Measurements from ENCODE around the gene MRPL24. TPM values are rescaled to one million over a fixed set of nuclear protein-coding genes. Genes with fewer than 3 reads are reported as not detected.

The MRPL24 gene
- total RNA-seq, 1 donor from 2014 or later: 17.0 TPM

DNA sequence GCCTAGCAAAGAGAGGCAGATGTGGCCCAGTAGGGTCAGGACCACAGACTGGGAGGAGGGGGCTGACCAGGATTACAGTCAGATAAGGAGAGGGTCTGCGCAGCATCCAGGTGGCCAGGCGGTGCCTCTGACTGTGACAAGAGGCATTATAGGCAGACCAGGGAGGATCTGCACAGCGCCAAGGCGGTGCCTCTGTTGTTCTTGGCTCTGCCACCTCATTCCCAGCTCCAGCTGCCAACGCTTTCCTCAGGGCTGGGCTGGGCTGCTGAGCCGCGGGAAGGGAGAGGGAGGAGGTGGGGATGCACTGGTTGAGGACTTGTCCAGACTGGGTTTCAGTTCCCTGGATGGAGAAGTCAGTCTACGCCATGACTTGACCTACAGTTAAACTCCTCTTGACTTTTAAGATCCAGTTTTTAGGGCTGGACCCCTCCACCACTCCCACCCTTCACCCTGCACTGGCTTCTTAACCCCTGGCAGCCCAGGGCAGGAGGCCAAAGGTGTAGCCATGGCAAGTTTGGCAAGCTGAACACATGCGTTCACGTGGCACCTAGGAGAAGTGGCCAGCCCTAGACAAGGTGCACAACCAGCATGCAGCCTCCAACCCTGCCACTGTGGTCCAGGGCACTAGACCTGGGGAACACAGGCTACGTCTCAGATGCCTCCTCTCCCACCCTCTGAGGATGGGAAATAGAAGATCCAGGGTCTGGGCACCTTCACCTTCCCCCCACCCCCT, 31.0 kb downstream of the MRPL24 start:
- no peaks in the 10 kb centered on the region for H3K36me3 ChIP-seq
- TF ChIP-seq, protein P1, sequence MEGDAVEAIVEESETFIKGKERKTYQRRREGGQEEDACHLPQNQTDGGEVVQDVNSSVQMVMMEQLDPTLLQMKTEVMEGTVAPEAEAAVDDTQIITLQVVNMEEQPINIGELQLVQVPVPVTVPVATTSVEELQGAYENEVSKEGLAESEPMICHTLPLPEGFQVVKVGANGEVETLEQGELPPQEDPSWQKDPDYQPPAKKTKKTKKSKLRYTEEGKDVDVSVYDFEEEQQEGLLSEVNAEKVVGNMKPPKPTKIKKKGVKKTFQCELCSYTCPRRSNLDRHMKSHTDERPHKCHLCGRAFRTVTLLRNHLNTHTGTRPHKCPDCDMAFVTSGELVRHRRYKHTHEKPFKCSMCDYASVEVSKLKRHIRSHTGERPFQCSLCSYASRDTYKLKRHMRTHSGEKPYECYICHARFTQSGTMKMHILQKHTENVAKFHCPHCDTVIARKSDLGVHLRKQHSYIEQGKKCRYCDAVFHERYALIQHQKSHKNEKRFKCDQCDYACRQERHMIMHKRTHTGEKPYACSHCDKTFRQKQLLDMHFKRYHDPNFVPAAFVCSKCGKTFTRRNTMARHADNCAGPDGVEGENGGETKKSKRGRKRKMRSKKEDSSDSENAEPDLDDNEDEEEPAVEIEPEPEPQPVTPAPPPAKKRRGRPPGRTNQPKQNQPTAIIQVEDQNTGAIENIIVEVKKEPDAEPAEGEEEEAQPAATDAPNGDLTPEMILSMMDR (IDR thresholded peaks at IDR 0.05): no peak
- no peaks in the 10 kb centered on the region for H3K27me3 ChIP-seq
- peak overlapping the region; percentile 53 to 76 for H3K27ac ChIP-seq
- H3K4me1 ChIP-seq: peaks cover 5 to 32% of the 10 kb centered on the region in 2 donors
- intact Hi-C loops (cut with DNase I): loop anchor here (5.0 kb wide), 1 partner anchor 57 kb away; the partner anchor contains the start of gene PRCC
- DNase-seq (ENCODE audit: low spot score in 2 of 2): peak; percentile 23 to 85
- no peaks in the 10 kb centered on the region for H3K9me3 ChIP-seq
- no peak overlapping the region for H3K4me3 ChIP-seq

GRCh38 chr1:156709031-156709430, 31.9 kb downstream of the MRPL24 start:
- H3K36me3 ChIP-seq: no peaks in the 10 kb centered on the region
- no peak overlapping the region for H3K4me3 ChIP-seq
- H3K27ac ChIP-seq: peak overlapping the region; percentile 53 to 76
- H3K4me1 ChIP-seq: peaks cover 10 to 38% of the 10 kb centered on the region in 2 donors
- H3K27me3 ChIP-seq: no peaks in the 10 kb centered on the region
- no peaks in the 10 kb centered on the region for H3K9me3 ChIP-seq
- TF ChIP-seq, protein P1 (IDR thresholded peaks at IDR 0.05): no peak
- no peak for DNase-seq (ENCODE audit: low spot score in 2 of 2)
- intact Hi-C loops (cut with DNase I): loop anchor here (5.0 kb wide), 1 partner anchor 58 kb away; the partner anchor contains the start of gene PRCC

GRCh38 chr1:156708218-156708661, 32.6 kb downstream of the MRPL24 start:
- TF ChIP-seq, protein P1 (IDR thresholded peaks at IDR 0.05): no peak
- Histone ChIP-seq H3K27ac (peak overlapping the region; percentile 60 to 76), H3K9me3 (no peaks in the 10 kb centered on the region), H3K4me3 (no peak overlapping the region), H3K4me1 (peaks cover 10 to 38% of the 10 kb centered on the region in 2 donors), H3K27me3 (no peaks in the 10 kb centered on the region), H3K36me3 (no peaks in the 10 kb centered on the region)
- intact Hi-C loops (cut with DNase I): loop anchor here (5.0 kb wide), 1 partner anchor 59 kb away; the partner anchor contains the start of gene PRCC
- no peak for DNase-seq (ENCODE audit: low spot score in 2 of 2)

DNA sequence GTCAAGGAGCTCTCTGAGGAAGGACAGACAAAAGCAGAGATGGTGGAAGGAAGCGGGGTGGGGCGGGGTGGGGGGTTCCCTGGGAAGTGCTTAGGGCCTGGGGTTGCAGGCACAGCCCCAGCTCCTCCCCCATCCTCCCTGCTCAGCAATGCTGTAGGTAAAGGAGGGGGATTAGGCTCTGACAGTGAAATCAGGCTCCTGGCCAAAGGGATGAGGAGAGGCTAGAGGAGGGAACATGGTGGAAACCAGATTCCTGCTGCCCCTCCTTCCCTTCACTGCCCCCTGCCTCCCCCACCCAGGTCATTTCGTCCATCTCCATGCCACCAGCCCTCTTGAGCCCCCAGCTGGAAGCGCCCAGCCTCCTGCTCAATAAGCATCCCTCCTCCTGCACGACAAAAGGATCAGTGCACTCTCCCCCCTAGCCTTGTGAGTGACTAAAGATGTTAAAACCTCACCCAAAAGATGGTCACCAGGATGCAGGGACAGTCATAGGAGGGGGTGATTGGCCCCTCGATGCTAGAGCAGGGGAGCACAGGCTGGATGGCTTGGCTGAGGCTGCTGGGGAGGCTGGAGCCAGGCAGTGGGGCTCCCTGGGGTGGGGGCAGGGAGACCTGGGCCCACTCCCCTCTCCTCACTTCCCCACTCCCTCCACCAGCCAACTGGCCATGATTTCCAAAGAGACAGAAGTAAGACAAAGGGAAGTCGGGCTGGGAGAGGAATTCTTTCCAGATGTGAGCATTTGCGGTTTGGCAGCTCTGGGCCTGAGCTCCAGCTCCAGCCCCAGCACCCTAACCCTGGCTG, 33.3 kb downstream of the MRPL24 start:
- Histone ChIP-seq H3K9me3 (no peaks in the 10 kb centered on the region), H3K36me3 (no peaks in the 10 kb centered on the region), H3K4me1 (peaks cover 10 to 38% of the 10 kb centered on the region in 2 donors), H3K4me3 (no peak overlapping the region), H3K27me3 (no peaks in the 10 kb centered on the region), H3K27ac (peak overlapping the region; percentile 69 to 76)
- TF ChIP-seq, protein P1 (IDR thresholded peaks at IDR 0.05): no peak
- no peak for DNase-seq (ENCODE audit: low spot score in 2 of 2)
- intact Hi-C loops (cut with DNase I): loop anchor here (5.0 kb wide), 1 partner anchor 60 kb away; the partner anchor contains the start of gene PRCC

GRCh38 chr1:156706657-156707416, 34.1 kb downstream of the MRPL24 start:
- Histone ChIP-seq H3K36me3 (no peaks in the 10 kb centered on the region), H3K9me3 (no peaks in the 10 kb centered on the region), H3K4me1 (peaks cover 10 to 38% of the 10 kb centered on the region in 2 donors), H3K27me3 (no peaks in the 10 kb centered on the region), H3K27ac (peak overlapping the region; percentile 69 to 76), H3K4me3 (peak overlapping the region; percentile 58 to 69)
- intact Hi-C loops (cut with DNase I): loop anchor here (1.0 to 5.0 kb wide), 2 partner anchors 18 to 60 kb away; partner anchors contain the start of gene PRCC
- TF ChIP-seq, protein P1 (IDR thresholded peaks at IDR 0.05): no peak
- DNase-seq (ENCODE audit: low spot score in 2 of 2): peak in 1 of 2 donors; percentile 79

Data from ascending aorta (tissue), 2 donors.